NT2/D1 (cell line): ENCODE data around the gene NCKIPSD.

ENCODE experiments used
- SUZ12 ChIP-seq: IDR thresholded peaks from 2 replicates; pipeline ENCODE4 v1.6.1; 2011; ENCODE audit not compliant: insufficient read length, insufficient read depth; ENCODE audit errors: extremely low read depth
- YY1 ChIP-seq: IDR thresholded peaks from 2 replicates; pipeline ENCODE4 v1.6.1; 2011; ENCODE audit not compliant: insufficient read length, insufficient read depth
- ZNF274 ChIP-seq: IDR thresholded peaks from 2 replicates; pipeline ENCODE4 v1.6.1; 2011; ENCODE audit warnings: mild to moderate bottlenecking, low read depth, low read length

- no peak for TF ChIP-seq SUZ12
- no peak for TF ChIP-seq ZNF274
- TF ChIP-seq YY1 = no peak
Observed at GRCh38 chr3:48634661-48635221, 51.0 kb downstream of the NCKIPSD start.
